Esophagus (tissue), 2 donors: ENCODE measurements around the gene PPP1R1C. TPM values are rescaled to one million over a fixed set of nuclear protein-coding genes. Genes with fewer than 3 reads are reported as not detected.

Experiments
- H3K27ac ChIP-seq, 2 donors: one replicate each; pipeline ENCODE4 v1.5.1; 2013; ENCODE audit warnings: low read depth in 2 of 2, mild to moderate bottlenecking in 2 of 2, inconsistent platforms in 1 of 2, low read length in 1 of 2, moderate library complexity in 1 of 2
- H3K27me3 ChIP-seq, 2 donors: one replicate each; pipeline ENCODE4 v1.6.1; 2013; ENCODE audit warnings: low read length in 2 of 2, control low read depth in 1 of 2, mild to moderate bottlenecking in 1 of 2; ENCODE audit not compliant: insufficient read depth in 2 of 2, control insufficient read depth in 1 of 2
- H3K36me3 ChIP-seq, 2 donors: one replicate each; pipeline ENCODE4 v1.6.1; 2013; ENCODE audit warnings: low read length in 1 of 2; ENCODE audit not compliant: control insufficient read depth in 2 of 2, insufficient read depth in 2 of 2
- H3K4me1 ChIP-seq, 2 donors: one replicate each; pipeline ENCODE4 v1.6.1; 2013; ENCODE audit warnings: low read length in 1 of 2; ENCODE audit not compliant: control insufficient read depth in 2 of 2, insufficient read depth in 2 of 2
- H3K4me3 ChIP-seq, 2 donors: one replicate each; pipeline ENCODE4 v1.5.1; 2013; ENCODE audit warnings: low read length in 2 of 2, mild to moderate bottlenecking in 2 of 2, low read depth in 1 of 2, moderate library complexity in 1 of 2
- H3K9me3 ChIP-seq, 2 donors: one replicate each; pipeline ENCODE4 v1.6.1; 2013; ENCODE audit warnings: mild to moderate bottlenecking in 2 of 2, low read depth in 1 of 2, low read length in 1 of 2, moderate library complexity in 1 of 2; ENCODE audit not compliant: control insufficient read depth in 2 of 2, insufficient read depth in 1 of 2
- WGBS, 2 donors: extraction: QIAGEN DNeasy Blood & Tissue Kit; methylation state at CpG; one replicate each; pipeline ENCODE4 v1.1.7; 2013; 5-methylcytosine and 5-hydroxymethylcytosine counted together
- polyA plus RNA-seq, 2 donors: library from polyadenylated mRNA; stranded (reverse); fragments of 200-250 nt; gene quantifications; one replicate each; pipeline ENCODE4 v1.2.3, GENCODE V29; 2013
- donor health status: healthy with polysubstance abuse.
- donor health status: Bipolar disorder and iron deficiency.

Gene PPP1R1C
- polyA plus RNA-seq, 2 donors = 1.1 to 1.4 TPM

DNA sequence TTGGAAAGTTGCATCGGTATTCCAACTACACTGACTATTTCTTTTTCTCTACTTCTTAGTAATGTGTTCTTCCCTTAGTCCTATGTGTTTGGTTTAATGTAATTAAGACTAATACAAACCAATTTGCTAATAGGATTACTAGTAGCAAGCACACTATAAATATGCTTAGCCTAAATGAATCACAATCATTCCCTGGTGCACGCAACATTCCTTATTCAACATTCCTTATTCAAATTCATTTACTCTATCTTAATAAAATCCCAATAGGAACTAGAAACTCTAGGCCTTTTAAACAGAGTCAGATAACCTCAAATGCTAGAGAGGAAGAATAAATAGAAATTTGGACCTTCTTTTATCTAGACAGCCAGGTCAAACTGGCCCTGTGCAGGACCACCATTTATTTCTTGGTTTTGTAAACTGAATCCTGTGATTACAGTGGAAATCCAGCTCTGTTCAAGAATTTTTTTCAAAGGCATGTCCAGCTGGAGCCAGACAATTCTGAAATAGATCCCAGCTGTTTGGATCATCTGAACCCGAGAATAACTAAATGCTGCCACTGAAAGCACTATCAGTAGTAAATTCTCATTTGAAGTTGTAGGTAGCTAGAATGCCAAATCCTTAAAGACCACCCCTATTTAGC, 103.1 kb downstream of the PPP1R1C start:
- Histone ChIP-seq H3K4me1 (no peaks in the 10 kb centered on the region), H3K9me3 (peaks cover 0 to 3% of the 10 kb centered on the region in 2 donors), H3K36me3 (no peaks in the 10 kb centered on the region), H3K27me3 (no peaks in the 10 kb centered on the region), H3K27ac (no peak overlapping the region), H3K4me3 (no peak overlapping the region)
- whole genome bisulfite sequencing, 2 donors = 69 to 72% methylated on average over 3 of the region's 3 CpGs

DNA sequence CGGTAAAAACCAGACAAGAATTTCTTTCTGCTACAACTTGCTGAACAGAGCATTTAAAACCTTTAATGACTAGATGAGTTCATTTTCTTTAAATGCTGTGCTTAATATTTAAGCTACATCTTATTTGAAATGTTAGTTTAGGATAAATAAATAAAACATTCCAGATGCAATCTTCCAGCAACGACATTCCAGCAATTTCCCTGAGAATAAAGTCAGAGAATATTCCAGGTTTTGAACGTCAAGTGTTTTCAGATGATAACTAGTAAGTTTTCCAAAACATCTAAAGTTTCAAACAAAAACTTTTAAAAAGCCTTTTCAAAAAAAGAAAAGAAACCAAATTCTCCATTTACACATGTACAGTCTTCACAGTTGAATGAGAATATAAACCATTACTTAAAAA, 104.8 kb downstream of the PPP1R1C start:
- no peak overlapping the region for H3K4me3 ChIP-seq
- no peaks in the 10 kb centered on the region for H3K36me3 ChIP-seq
- 59% methylated on average over 3 of the region's 3 CpGs for WGBS, 2 donors
- peaks cover 0 to 3% of the 10 kb centered on the region in 2 donors for H3K9me3 ChIP-seq
- H3K27ac ChIP-seq = no peak overlapping the region
- H3K4me1 ChIP-seq = no peaks in the 10 kb centered on the region
- H3K27me3 ChIP-seq = no peaks in the 10 kb centered on the region

DNA sequence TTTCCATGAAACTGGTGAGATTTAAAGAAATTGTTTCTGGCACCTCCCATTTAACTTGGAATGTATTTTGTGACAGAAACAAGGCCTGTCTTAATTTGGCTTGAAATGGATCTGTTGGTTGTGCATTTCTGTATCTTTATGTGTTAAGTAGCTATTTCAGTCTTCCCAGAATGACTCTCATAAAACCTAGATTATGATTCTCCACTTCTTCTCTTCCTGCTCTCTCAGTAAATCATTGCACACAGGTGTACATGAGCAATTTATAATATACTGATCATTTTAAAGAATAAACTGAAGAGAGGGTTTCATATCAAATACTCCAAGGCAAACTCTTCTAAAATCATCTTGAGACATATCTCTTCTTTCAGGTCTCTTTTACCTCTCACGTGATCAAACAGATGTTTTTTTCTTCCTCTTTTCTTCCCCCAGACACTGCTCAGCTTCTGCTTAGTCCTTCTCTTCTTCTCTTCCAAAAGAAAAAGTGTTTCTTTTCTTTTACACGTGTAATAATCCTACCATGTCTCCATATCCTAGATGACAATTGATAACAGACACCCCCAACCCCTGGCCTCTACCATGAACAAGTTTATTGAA, 112.0 kb downstream of the PPP1R1C start:
- no peaks in the 10 kb centered on the region for H3K4me1 ChIP-seq
- WGBS, 2 donors = 57 to 59% methylated on average over 2 of the region's 2 CpGs
- H3K36me3 ChIP-seq = no peaks in the 10 kb centered on the region
- H3K9me3 ChIP-seq = peaks cover 0 to 2% of the 10 kb centered on the region in 2 donors
- no peaks in the 10 kb centered on the region for H3K27me3 ChIP-seq
- H3K27ac ChIP-seq = no peak overlapping the region
- no peak overlapping the region for H3K4me3 ChIP-seq

DNA sequence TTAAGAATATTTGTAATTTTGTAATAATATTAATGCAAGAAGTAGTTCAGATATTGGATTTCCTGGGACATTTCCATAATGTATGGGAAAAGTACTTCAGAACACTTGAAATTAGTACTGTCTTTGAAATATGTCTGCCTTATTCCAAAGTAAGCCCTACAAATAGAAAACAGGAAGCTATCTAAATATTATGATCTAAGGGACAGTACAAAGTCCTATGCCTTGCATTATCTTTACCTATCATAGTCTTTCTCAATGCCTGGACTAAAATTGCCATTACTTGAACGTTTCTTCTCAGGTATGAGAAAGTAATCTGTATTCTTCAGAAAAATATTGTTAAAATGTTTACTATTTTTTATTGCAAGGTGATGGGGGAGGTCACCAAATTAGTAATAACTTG, 113.0 kb downstream of the PPP1R1C start:
- Histone ChIP-seq H3K36me3 (no peaks in the 10 kb centered on the region), H3K4me3 (no peak overlapping the region), H3K9me3 (no peaks in the 10 kb centered on the region), H3K27ac (no peak overlapping the region), H3K4me1 (no peaks in the 10 kb centered on the region), H3K27me3 (no peaks in the 10 kb centered on the region)
- WGBS, 2 donors = 72 to 85% methylated on average over 1 of the region's 1 CpG

DNA sequence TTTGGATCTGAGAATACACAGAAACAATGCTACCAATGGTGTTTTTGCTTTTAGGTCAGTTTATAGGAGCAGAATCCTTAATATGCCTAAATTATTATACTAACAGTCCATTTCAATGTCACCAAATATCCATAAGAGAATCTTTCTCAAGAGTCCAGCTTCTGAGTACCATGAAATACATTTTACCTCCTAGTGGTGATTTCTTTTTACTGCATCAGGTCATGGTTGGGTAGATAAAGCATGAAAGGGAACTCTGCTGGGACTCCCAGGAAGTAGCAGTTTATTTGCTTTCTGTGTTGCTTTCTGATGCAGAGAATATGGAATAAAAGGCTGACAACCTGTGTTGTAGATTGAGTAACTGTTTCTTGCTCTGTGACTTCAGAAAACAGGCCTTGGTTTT, 115.6 kb downstream of the PPP1R1C start:
- Histone ChIP-seq H3K27ac (no peak overlapping the region), H3K36me3 (no peaks in the 10 kb centered on the region), H3K4me1 (no peaks in the 10 kb centered on the region), H3K9me3 (peaks cover 0 to 2% of the 10 kb centered on the region in 2 donors), H3K27me3 (no peaks in the 10 kb centered on the region), H3K4me3 (no peak overlapping the region)

DNA sequence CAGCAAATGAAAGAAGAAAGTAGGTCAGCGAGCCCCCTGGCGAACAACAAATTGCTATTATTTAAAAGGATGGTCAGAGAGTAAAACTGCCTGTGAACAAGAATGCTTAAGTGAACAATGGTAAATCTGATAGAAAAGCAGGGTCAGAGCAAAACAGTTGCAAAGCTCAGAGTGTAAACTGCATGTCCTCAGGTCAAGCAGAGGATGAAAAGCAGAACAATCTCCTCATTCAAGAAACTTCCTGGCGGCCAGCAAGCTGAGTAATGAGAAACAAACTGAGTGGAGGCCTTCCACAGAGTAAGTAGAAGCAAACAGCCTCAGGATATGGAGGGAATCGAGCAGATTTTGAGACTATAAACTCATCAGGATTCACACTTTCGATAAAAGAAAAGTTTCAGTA, 117.9 kb downstream of the PPP1R1C start:
- WGBS, 2 donors = 79 to 81% methylated on average over 5 of the region's 5 CpGs
- Histone ChIP-seq H3K9me3 (peaks cover 0 to 7% of the 10 kb centered on the region in 2 donors), H3K27ac (no peak overlapping the region), H3K4me3 (no peak overlapping the region), H3K36me3 (no peaks in the 10 kb centered on the region), H3K27me3 (no peaks in the 10 kb centered on the region), H3K4me1 (no peaks in the 10 kb centered on the region)

DNA sequence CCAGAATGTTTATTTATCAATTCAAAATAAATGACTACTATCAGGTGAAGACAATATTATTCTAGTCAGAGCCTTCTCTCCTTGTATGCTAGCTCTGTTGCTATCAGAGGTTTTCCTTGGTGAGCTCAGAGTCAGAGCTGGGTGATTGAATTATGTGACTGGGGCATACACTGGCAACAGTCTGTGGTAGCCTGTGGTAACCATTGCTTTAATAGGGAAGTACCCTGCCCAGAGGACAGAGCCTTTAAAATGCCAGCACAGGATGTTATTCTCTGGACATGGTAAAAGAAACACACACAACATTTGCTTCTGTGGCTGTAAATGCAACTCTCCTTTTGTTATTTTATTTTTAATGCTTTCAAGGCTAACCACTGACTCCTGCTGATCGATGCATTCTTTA, 124.7 kb downstream of the PPP1R1C start:
- WGBS, 2 donors = 74 to 76% methylated on average over 1 of the region's 1 CpG
- peaks cover 0 to 7% of the 10 kb centered on the region in 2 donors for H3K9me3 ChIP-seq

DNA sequence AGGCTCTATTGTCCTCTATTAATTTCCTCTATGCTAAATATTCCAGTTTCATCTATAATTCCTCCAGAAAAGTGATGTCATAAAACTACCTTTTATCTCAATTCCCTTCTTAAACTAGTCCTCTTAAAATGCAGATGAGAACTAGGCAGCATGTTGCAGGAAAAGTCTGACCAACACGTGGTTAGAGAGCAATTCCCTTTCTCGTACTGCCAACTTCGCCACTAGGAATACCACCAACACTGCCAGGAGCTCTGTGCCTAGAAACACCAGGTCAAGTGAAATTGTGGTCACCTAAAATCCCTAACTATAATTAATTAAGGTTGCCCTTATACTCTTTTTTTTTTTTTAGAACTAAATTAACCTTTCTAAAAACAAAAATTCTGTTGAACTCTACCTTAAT, 127.7 kb downstream of the PPP1R1C start:
- Histone ChIP-seq H3K4me1 (no peaks in the 10 kb centered on the region), H3K27me3 (no peaks in the 10 kb centered on the region), H3K27ac (no peak overlapping the region), H3K36me3 (no peaks in the 10 kb centered on the region), H3K9me3 (no peaks in the 10 kb centered on the region), H3K4me3 (no peak overlapping the region)
- 76 to 79% methylated on average over 3 of the region's 3 CpGs for WGBS, 2 donors

More for the DNA sequence above, 124.7 kb downstream of the PPP1R1C start:
- no peaks in the 10 kb centered on the region for H3K4me1 ChIP-seq
- H3K27ac ChIP-seq = no peak overlapping the region
- H3K4me3 ChIP-seq = no peak overlapping the region
- H3K27me3 ChIP-seq = no peaks in the 10 kb centered on the region
- no peaks in the 10 kb centered on the region for H3K36me3 ChIP-seq

DNA sequence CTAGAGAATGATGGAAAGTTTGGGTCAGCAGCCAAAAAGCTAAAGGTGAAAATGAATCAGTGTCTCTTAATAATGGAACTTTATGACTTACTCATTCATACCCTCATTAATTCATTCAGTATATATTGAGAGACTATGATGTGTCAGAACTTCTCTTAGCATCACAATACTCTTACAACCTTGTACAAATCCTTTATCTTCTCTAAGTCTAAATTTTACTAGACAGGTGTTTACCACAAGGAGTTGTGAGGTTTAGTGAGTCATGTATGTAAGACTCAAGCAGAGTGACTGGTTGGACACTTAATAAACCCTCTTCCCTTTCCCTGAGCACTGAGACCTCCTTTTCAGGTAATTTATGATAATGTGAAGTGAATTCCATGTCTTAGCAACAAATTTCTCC, 129.6 kb downstream of the PPP1R1C start:
- no peak overlapping the region for H3K4me3 ChIP-seq
- no peaks in the 10 kb centered on the region for H3K27me3 ChIP-seq
- H3K9me3 ChIP-seq = no peaks in the 10 kb centered on the region
- no peak overlapping the region for H3K27ac ChIP-seq
- no peaks in the 10 kb centered on the region for H3K4me1 ChIP-seq
- no peaks in the 10 kb centered on the region for H3K36me3 ChIP-seq

DNA sequence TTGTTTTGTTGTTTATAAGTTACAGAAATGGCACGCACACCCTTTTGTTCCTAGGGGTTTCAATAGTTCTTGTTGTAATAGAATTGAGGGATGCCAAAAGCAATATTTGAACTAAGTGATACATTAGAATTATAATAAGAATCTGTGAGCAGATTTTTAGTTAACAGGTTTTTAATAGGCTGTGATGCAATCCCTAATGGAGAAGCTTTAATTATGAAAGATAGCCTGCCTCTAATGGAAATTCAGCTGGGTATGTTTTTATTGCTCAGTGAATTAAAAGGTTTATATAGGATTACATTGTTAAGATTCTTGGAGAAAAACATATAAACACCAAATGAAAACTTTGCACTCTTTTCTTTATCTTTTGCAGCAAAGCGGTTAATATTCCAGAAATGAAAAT, 131.1 kb downstream of the PPP1R1C start:
- Histone ChIP-seq H3K4me1 (no peaks in the 10 kb centered on the region), H3K27me3 (no peaks in the 10 kb centered on the region), H3K36me3 (no peaks in the 10 kb centered on the region), H3K9me3 (no peaks in the 10 kb centered on the region), H3K4me3 (no peak overlapping the region), H3K27ac (no peak overlapping the region)
- whole genome bisulfite sequencing, 2 donors = 82 to 84% methylated on average over 2 of the region's 2 CpGs
